ENCODE measurements around the gene RFXAP. TPM values are rescaled to one million over a fixed set of nuclear protein-coding genes. Genes with fewer than 3 reads are reported as not detected.
A peak's percentile ranks its signal among the peaks of the same experiment; 100 is the strongest.

The RFXAP gene
- total and polyA plus RNA-seq, 9 of the 15 experiments (the other 6 are each of a cell fraction or from before 2014, with no cell fraction given) = 2.1 to 9.7 (median 2.9) TPM

- TF ChIP-seq E2F6 (IDR thresholded peaks at IDR 0.05; ENCODE audit: borderline replicate concordance in 1 of 2, extremely low read depth in 1 of 2, insufficient read depth in 1 of 2, insufficient read length in 1 of 2, low read depth in 1 of 2, low read length in 1 of 2, poor library complexity in 1 of 2, severe bottlenecking in 1 of 2) (peak; percentile 53 to 72), MNT (conservative IDR thresholded peaks at IDR 0.05) (peak in 1 of 2 experiments; percentile 21; a peak in 1 of 4 replicates), L3MBTL2 (IDR thresholded peaks at IDR 0.05) (0 out of 2 replicates have a peak, but pooled peaks have one; percentile 55), ARID3A (IDR thresholded peaks at IDR 0.05; ENCODE audit: borderline replicate concordance, low read depth, low read length) (no peak), CCNT2 (IDR thresholded peaks at IDR 0.05; ENCODE audit: borderline replicate concordance, extremely low read depth, insufficient read length, low read depth, low read length) (peak; percentile 19), SMAD4 (CRISPR knock-in tag; conservative IDR thresholded peaks at IDR 0.05) (0 out of 2 replicates have a peak, but pooled peaks have one; percentile 43), KAT7 (CRISPR knock-in tag; IDR thresholded peaks at IDR 0.05; ENCODE audit: borderline replicate concordance) (no peak), ZNF778 (CRISPR knock-in tag; IDR thresholded peaks at IDR 0.05) (no peak), FOXK2 (conservative IDR thresholded peaks at IDR 0.05 in 1 of 2, IDR thresholded peaks at IDR 0.05 in 1 of 2; ENCODE audit: low read depth in 2 of 2) (peak; percentile 43 to 52; a peak in 1 of 4 replicates), ZBTB9 (CRISPR knock-in tag; IDR thresholded peaks at IDR 0.05) (no peak), CREB3L1 (IDR thresholded peaks at IDR 0.05; ENCODE audit: borderline replicate concordance, low read depth) (no peak), TFAP4 (CRISPR knock-in tag; IDR thresholded peaks at IDR 0.05; ENCODE audit: borderline replicate concordance) (peak; percentile 82), EGR1 (conservative IDR thresholded peaks at IDR 0.05) (peak; percentile 13; the same call in 1 of the 2 replicates), ZNF143 (CRISPR knock-in tag; IDR thresholded peaks at IDR 0.05) (no peak), ATF1 (CRISPR knock-in tag; IDR thresholded peaks at IDR 0.05) (no peak), ATF1 (tag; IDR thresholded peaks at IDR 0.05) (peak; percentile 69), FOXJ2 (tag; IDR thresholded peaks at IDR 0.05) (no peak)
Measured at GRCh38 chr13:36818804-36819738, at the start of gene RFXAP (continued).
